ENCODE data around the gene SLC35F1. TPM values are rescaled to one million over a fixed set of nuclear protein-coding genes. Genes with fewer than 3 reads are reported as not detected.

SLC35F1 gene
- total RNA-seq, 1 donor from 2014 or later = not detected

GRCh38 chr6:118163542-118163941 is 256.5 kb downstream of the SLC35F1 start:
- H3K4me3 ChIP-seq (ENCODE audit: low read depth, low read length) = no peak overlapping the region
- no peak for DNase-seq (ENCODE audit: low read depth)
- TF ChIP-seq, protein P1, sequence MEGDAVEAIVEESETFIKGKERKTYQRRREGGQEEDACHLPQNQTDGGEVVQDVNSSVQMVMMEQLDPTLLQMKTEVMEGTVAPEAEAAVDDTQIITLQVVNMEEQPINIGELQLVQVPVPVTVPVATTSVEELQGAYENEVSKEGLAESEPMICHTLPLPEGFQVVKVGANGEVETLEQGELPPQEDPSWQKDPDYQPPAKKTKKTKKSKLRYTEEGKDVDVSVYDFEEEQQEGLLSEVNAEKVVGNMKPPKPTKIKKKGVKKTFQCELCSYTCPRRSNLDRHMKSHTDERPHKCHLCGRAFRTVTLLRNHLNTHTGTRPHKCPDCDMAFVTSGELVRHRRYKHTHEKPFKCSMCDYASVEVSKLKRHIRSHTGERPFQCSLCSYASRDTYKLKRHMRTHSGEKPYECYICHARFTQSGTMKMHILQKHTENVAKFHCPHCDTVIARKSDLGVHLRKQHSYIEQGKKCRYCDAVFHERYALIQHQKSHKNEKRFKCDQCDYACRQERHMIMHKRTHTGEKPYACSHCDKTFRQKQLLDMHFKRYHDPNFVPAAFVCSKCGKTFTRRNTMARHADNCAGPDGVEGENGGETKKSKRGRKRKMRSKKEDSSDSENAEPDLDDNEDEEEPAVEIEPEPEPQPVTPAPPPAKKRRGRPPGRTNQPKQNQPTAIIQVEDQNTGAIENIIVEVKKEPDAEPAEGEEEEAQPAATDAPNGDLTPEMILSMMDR (conservative IDR thresholded peaks at IDR 0.05; ENCODE audit: low read depth, low read length) = no peak

- DNase-seq (ENCODE audit: low read depth) = no peak
- TF ChIP-seq, protein P1 (conservative IDR thresholded peaks at IDR 0.05; ENCODE audit: low read depth, low read length) = no peak
- no peak overlapping the region for H3K4me3 ChIP-seq (ENCODE audit: low read depth, low read length)
These were observed 258.4 kb downstream of the SLC35F1 start for GRCh38 chr6:118165500-118165899.

GRCh38 chr6:118168421-118168820 is 261.4 kb downstream of the SLC35F1 start:
- no peak for DNase-seq (ENCODE audit: low read depth)
- no peak overlapping the region for H3K4me3 ChIP-seq (ENCODE audit: low read depth, low read length)
- TF ChIP-seq, protein P1 (conservative IDR thresholded peaks at IDR 0.05; ENCODE audit: low read depth, low read length) = no peak

DNA sequence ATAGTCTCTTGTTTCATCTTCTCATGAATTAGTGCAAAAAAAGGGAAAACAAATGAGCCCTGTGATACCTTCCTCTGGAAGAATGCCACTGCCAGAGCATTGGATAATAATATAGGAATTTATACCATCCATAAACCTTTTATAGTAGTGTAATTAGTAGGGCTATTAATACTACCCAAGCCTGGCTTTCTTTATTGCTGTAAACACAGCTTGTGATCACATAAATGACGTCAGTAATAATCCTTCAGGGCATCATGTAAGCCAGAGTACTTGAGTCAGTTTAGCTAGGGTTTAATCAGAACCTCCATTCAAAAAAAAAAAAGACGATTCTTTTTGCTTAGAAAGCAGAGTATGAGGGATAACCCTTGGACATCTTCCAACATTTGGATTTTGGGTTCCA is 264.8 kb downstream of the SLC35F1 start:
- no peak for DNase-seq (ENCODE audit: low read depth)
- no peak overlapping the region for H3K4me3 ChIP-seq (ENCODE audit: low read depth, low read length)
- TF ChIP-seq, protein P1 (conservative IDR thresholded peaks at IDR 0.05; ENCODE audit: low read depth, low read length) = no peak

- no peak for DNase-seq (ENCODE audit: low read depth)
- H3K4me3 ChIP-seq (ENCODE audit: low read depth, low read length) = no peak overlapping the region
- TF ChIP-seq, protein P1 (conservative IDR thresholded peaks at IDR 0.05; ENCODE audit: low read depth, low read length) = no peak
These were observed 267.0 kb downstream of the SLC35F1 start for GRCh38 chr6:118174071-118174470.

GRCh38 chr6:118177720-118178119 is 270.7 kb downstream of the SLC35F1 start:
- no peak for DNase-seq (ENCODE audit: low read depth)
- no peak overlapping the region for H3K4me3 ChIP-seq (ENCODE audit: low read depth, low read length)
- TF ChIP-seq, protein P1 (conservative IDR thresholded peaks at IDR 0.05; ENCODE audit: low read depth, low read length) = no peak

DNA sequence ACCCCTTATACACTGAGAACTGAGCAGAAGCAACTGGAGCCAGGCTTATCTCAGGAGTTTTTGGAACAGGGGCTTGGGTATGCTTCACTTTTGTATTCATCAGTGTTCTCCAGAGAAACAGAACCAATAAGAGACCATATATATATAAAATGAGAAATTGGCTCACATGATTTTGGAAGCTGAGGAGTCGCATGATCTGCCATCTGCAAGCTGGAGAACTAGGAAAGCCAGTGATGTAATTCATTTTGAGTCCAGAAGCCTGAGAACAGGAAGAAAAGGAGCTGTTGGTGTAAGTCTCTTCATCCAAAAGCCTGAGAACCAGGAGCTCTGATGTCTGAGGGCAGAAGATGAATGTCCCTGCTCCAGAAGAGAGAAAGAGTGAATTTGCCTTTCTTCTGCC is 272.0 kb downstream of the SLC35F1 start:
- no peak for DNase-seq (ENCODE audit: low read depth)
- TF ChIP-seq, protein P1 (conservative IDR thresholded peaks at IDR 0.05; ENCODE audit: low read depth, low read length) = no peak
- no peak overlapping the region for H3K4me3 ChIP-seq (ENCODE audit: low read depth, low read length)

Data from epithelial cell of proximal tubule (primary cell).